ENCODE results near the gene PARN.

- TF ChIP-seq, protein P1, sequence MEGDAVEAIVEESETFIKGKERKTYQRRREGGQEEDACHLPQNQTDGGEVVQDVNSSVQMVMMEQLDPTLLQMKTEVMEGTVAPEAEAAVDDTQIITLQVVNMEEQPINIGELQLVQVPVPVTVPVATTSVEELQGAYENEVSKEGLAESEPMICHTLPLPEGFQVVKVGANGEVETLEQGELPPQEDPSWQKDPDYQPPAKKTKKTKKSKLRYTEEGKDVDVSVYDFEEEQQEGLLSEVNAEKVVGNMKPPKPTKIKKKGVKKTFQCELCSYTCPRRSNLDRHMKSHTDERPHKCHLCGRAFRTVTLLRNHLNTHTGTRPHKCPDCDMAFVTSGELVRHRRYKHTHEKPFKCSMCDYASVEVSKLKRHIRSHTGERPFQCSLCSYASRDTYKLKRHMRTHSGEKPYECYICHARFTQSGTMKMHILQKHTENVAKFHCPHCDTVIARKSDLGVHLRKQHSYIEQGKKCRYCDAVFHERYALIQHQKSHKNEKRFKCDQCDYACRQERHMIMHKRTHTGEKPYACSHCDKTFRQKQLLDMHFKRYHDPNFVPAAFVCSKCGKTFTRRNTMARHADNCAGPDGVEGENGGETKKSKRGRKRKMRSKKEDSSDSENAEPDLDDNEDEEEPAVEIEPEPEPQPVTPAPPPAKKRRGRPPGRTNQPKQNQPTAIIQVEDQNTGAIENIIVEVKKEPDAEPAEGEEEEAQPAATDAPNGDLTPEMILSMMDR (IDR thresholded peaks at IDR 0.05) = no peak
- no peak for TF ChIP-seq POLR2A (IDR thresholded peaks at IDR 0.05)
Observed at GRCh38 chr16:14427371-14427948, 202.6 kb downstream of the PARN start.

Data from prostate gland (tissue), 2 donors.